Measurements from ENCODE around the gene STK24. TPM values are rescaled to one million over a fixed set of nuclear protein-coding genes. Genes with fewer than 3 reads are reported as not detected.

Gene STK24
- total and polyA plus RNA-seq, 10 of the 15 experiments (the other 5 are each of a cell fraction or from before 2014, with no cell fraction given), result 7.5 to 115 (median 52.9) TPM

GRCh38 chr13:98546402-98546801, 30.5 kb downstream of the STK24 start:
- no peak for ATAC-seq
- H4K20me1 ChIP-seq (ENCODE audit: control insufficient read depth, insufficient read depth), result peaks cover 9% of the 10 kb centered on the region
- H3K27me3 ChIP-seq (replicated peaks in 1 of 2; ENCODE audit: control insufficient read depth in 2 of 2, insufficient read depth in 2 of 2, low read length in 1 of 2), result no peaks in the 10 kb centered on the region
- no peak overlapping the region for H2AFZ ChIP-seq (ENCODE audit: control insufficient read depth, low read depth, low read length)
- BruUV-seq (replicated peaks), result no TSS peak
- no peak overlapping the region for H3K9ac ChIP-seq (ENCODE audit: control insufficient read depth, insufficient read depth, low read length)
- H3K79me2 ChIP-seq (ENCODE audit: control insufficient read depth, insufficient read depth, low read length), result peaks cover 83% of the 10 kb centered on the region
- intact Hi-C loops (cut with micrococcal nuclease; ENCODE audit: unreplicated experiment), result no loop called here
- ChIA-PET SMC1A (ENCODE audit: uncharacterized antibody, unreplicated experiment) (interaction anchor here (1.1 to 2.4 kb wide), 4 partner anchors 16 to 39 kb away, joined by 3 to 6 read pairs (median 4); no protein-coding TSS in a partner anchor), RAD21 (ENCODE audit: unreplicated experiment) (interaction anchor here (1.1 kb wide), 1 partner anchor 69 kb away, joined by 3 read pairs; no protein-coding TSS in a partner anchor), CTCF (interaction anchor here (1.2 to 1.6 kb wide), 4 partner anchors 8 to 107 kb away, joined by 3 to 5 read pairs (median 4); no protein-coding TSS in a partner anchor), POLR2A (interaction anchor here (1.2 to 1.9 kb wide), 3 partner anchors 10 to 19 kb away, joined by 3 to 5 read pairs (median 4); no protein-coding TSS in a partner anchor)
- in situ Hi-C loops (cut with MboI), result no loop called here
- TF ChIP-seq TCF12 (IDR thresholded peaks at IDR 0.05; ENCODE audit: low read depth, low read length), result no peak
- TF ChIP-seq NRF1 (conservative IDR thresholded peaks at IDR 0.05; ENCODE audit: low read depth, low read length), result no peak
- DNase-seq (ENCODE audit: low read depth, low spot score), result no peak
- H3K36me3 ChIP-seq (ENCODE audit: control insufficient read depth in 2 of 2, insufficient read depth in 2 of 2, low read length in 1 of 2), result peaks cover 3 to 10% of the 10 kb centered on the region in 2 experiments; a peak in 3 of 4 replicates
- no peak overlapping the region for H3K27ac ChIP-seq (ENCODE audit: control insufficient read depth, insufficient read depth)
- no peak overlapping the region for H3K4me2 ChIP-seq (ENCODE audit: control insufficient read depth, insufficient read depth)
- WGBS (ENCODE audit: insufficient coverage, insufficient replicate concordance, low lambda C conversion rate, missing lambda C conversion rate), result 56% methylated on average over 5 of the region's 5 CpGs
- no peak overlapping the region for H3K4me3 ChIP-seq
- FAIRE-seq, result no peak
- peaks cover 57% of the 10 kb centered on the region for H3K4me1 ChIP-seq (ENCODE audit: control insufficient read depth, insufficient read depth, low read length)
- no peaks in the 10 kb centered on the region; the same call in 2 of the 3 replicates for H3K9me3 ChIP-seq (replicated peaks; ENCODE audit: control insufficient read depth, insufficient read depth, low read length)

- no peak for FAIRE-seq
- peak; percentile 25 for ATAC-seq
- Histone ChIP-seq H3K9ac (ENCODE audit: control insufficient read depth, insufficient read depth, low read length) (peak overlapping the region; percentile 31), H3K27ac (ENCODE audit: control insufficient read depth, insufficient read depth) (peak overlapping the region; percentile 82; the same call in 1 of the 2 replicates), H3K9me3 (replicated peaks; ENCODE audit: control insufficient read depth, insufficient read depth, low read length) (no peaks in the 10 kb centered on the region), H3K4me2 (ENCODE audit: control insufficient read depth, insufficient read depth) (peak overlapping the region; percentile 100), H4K20me1 (ENCODE audit: control insufficient read depth, insufficient read depth) (peaks cover 5% of the 10 kb centered on the region; the same call in 1 of the 2 replicates), H3K36me3 (ENCODE audit: control insufficient read depth in 2 of 2, insufficient read depth in 2 of 2, low read length in 1 of 2) (peaks cover 3 to 5% of the 10 kb centered on the region in 2 experiments; a peak in 3 of 4 replicates), H2AFZ (ENCODE audit: control insufficient read depth, low read depth, low read length) (no peak overlapping the region), H3K27me3 (replicated peaks in 1 of 2; ENCODE audit: control insufficient read depth in 2 of 2, insufficient read depth in 2 of 2, low read length in 1 of 2) (no peaks in the 10 kb centered on the region), H3K79me2 (ENCODE audit: control insufficient read depth, insufficient read depth, low read length) (peaks cover 89% of the 10 kb centered on the region), H3K4me1 (ENCODE audit: control insufficient read depth, insufficient read depth, low read length) (peaks cover 55% of the 10 kb centered on the region), H3K4me3 (peak overlapping the region; percentile 63; the same call in 1 of the 2 replicates)
- ChIA-PET POLR2A (interaction anchor here (0.8 to 1.8 kb wide), 4 partner anchors 9 to 39 kb away, joined by 3 to 4 read pairs (median 4); no protein-coding TSS in a partner anchor), SMC1A (ENCODE audit: uncharacterized antibody, unreplicated experiment) (interaction anchor here (0.7 to 1.6 kb wide), 7 partner anchors 14 to 542 kb away, joined by 3 to 5 read pairs (median 4); no protein-coding TSS in a partner anchor), CTCF (interaction anchor here (2.2 kb wide), 1 partner anchor 110 kb away, joined by 6 read pairs; no protein-coding TSS in a partner anchor), RAD21 (ENCODE audit: unreplicated experiment) (no interaction called here)
- in situ Hi-C loops (cut with MboI), result no loop called here
- 71% methylated on average over 16 of the region's 16 CpGs for WGBS (ENCODE audit: insufficient coverage, insufficient replicate concordance, low lambda C conversion rate, missing lambda C conversion rate)
- BruUV-seq (replicated peaks), result no TSS peak
- intact Hi-C loops (cut with micrococcal nuclease; ENCODE audit: unreplicated experiment), result no loop called here
- DNase-seq (ENCODE audit: low read depth, low spot score), result no peak
- TF ChIP-seq ZSCAN29 (IDR thresholded peaks at IDR 0.05), result no peak
- TF ChIP-seq E2F4 (IDR thresholded peaks at IDR 0.05; ENCODE audit: low read depth, low read length), result no peak
- no peak for TF ChIP-seq RCOR1 (conservative IDR thresholded peaks at IDR 0.05; ENCODE audit: low read depth, low read length)
- TF ChIP-seq CBX3 (IDR thresholded peaks at IDR 0.05; ENCODE audit: borderline replicate concordance, low read depth), result no peak
- no peak for TF ChIP-seq TAF1 (IDR thresholded peaks at IDR 0.05; ENCODE audit: borderline replicate concordance, low read depth, low read length)
- no peak for TF ChIP-seq ATF7 (IDR thresholded peaks at IDR 0.05; ENCODE audit: low read depth)
- TF ChIP-seq ASH2L (IDR thresholded peaks at IDR 0.05; ENCODE audit: borderline replicate concordance, low read depth), result no peak
- TF ChIP-seq MTA3 (IDR thresholded peaks at IDR 0.05; ENCODE audit: borderline replicate concordance, low read length), result no peak
- TF ChIP-seq ZNF384 (IDR thresholded peaks at IDR 0.05; ENCODE audit: borderline replicate concordance, low read depth, low read length), result no peak
- TF ChIP-seq, protein P1, sequence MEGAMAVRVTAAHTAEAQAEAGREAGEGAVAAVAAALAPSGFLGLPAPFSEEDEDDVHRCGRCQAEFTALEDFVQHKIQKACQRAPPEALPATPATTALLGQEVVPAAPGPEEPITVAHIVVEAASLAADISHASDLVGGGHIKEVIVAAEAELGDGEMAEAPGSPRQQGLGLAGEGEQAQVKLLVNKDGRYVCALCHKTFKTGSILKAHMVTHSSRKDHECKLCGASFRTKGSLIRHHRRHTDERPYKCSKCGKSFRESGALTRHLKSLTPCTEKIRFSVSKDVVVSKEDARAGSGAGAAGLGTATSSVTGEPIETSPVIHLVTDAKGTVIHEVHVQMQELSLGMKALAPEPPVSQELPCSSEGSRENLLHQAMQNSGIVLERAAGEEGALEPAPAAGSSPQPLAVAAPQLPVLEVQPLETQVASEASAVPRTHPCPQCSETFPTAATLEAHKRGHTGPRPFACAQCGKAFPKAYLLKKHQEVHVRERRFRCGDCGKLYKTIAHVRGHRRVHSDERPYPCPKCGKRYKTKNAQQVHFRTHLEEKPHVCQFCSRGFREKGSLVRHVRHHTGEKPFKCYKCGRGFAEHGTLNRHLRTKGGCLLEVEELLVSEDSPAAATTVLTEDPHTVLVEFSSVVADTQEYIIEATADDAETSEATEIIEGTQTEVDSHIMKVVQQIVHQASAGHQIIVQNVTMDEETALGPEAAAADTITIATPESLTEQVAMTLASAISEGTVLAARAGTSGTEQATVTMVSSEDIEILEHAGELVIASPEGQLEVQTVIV (IDR thresholded peaks at IDR 0.05; ENCODE audit: borderline replicate concordance, partially characterized antibody), result no peak
These were observed 32.7 kb downstream of the STK24 start for GRCh38 chr13:98544104-98544710.
